H9 (cell line): ENCODE results near the gene OR4N5. TPM values are rescaled to one million over a fixed set of nuclear protein-coding genes. Genes with fewer than 3 reads are reported as not detected.

Experiments used
- DNase-seq: peaks from one replicate; pipeline ENCODE4 v3.0.0-alpha.2; 2017
- H2AFZ ChIP-seq: one replicate; pipeline ENCODE4 v1.6.1; 2013; ENCODE audit warnings: mild to moderate bottlenecking, low read length, control low read depth, moderate library complexity
- H2AK5ac ChIP-seq: 2 replicates; pipeline ENCODE4 v1.6.1; 2013; ENCODE audit warnings: low read length, control low read depth, mixed read lengths; ENCODE audit not compliant: insufficient read length
- H2BK120ac ChIP-seq: one replicate; pipeline ENCODE4 v1.6.1; 2013; ENCODE audit warnings: low read depth, mild to moderate bottlenecking, low read length, control low read depth, inconsistent platforms; ENCODE audit not compliant: poor library complexity, severe bottlenecking
- H2BK12ac ChIP-seq: 2 replicates; pipeline ENCODE4 v1.6.1; 2013; ENCODE audit warnings: low read length, control low read depth, mixed read lengths, low read depth; ENCODE audit not compliant: insufficient read length
- H2BK15ac ChIP-seq: 2 replicates; pipeline ENCODE4 v1.6.1; 2013; ENCODE audit warnings: low read depth, low read length, control low read depth
- H2BK20ac ChIP-seq: one replicate; pipeline ENCODE4 v1.6.1; 2013; ENCODE audit warnings: low read depth, mild to moderate bottlenecking, low read length, control low read depth, inconsistent platforms; ENCODE audit not compliant: poor library complexity, severe bottlenecking
- H2BK5ac ChIP-seq: 2 replicates; pipeline ENCODE4 v1.6.1; 2013; ENCODE audit warnings: low read length, control low read depth, mixed read lengths; ENCODE audit not compliant: insufficient read length
- H3K14ac ChIP-seq: 2 replicates; pipeline ENCODE4 v1.6.1; 2013; ENCODE audit warnings: low read length, control low read depth; ENCODE audit not compliant: insufficient read depth
- H3K18ac ChIP-seq: 2 replicates; pipeline ENCODE4 v1.6.1; 2013; ENCODE audit warnings: low read depth, mild to moderate bottlenecking, mixed read lengths, low read length, control low read depth; ENCODE audit not compliant: insufficient read length
- H3K23ac ChIP-seq: 2 replicates; pipeline ENCODE4 v1.6.1; 2013; ENCODE audit warnings: low read length, control low read depth, mixed read lengths, low read depth; ENCODE audit not compliant: insufficient read length
- H3K23me2 ChIP-seq: 2 replicates; pipeline ENCODE4 v1.6.1; 2013; ENCODE audit warnings: low read depth, mild to moderate bottlenecking, mixed read lengths, low read length, control low read depth; ENCODE audit not compliant: insufficient read length, poor library complexity, severe bottlenecking
- H3K27ac ChIP-seq: 2 replicates; pipeline ENCODE4 v1.5.1; 2013; ENCODE audit warnings: low read length, control low read depth, mixed read lengths, low read depth; ENCODE audit not compliant: insufficient read length
- H3K27me3 ChIP-seq: 2 replicates; pipeline ENCODE4 v1.6.1; 2013; ENCODE audit warnings: low read length, control low read depth, inconsistent platforms; ENCODE audit not compliant: insufficient read depth
- H3K4ac ChIP-seq: 2 replicates; pipeline ENCODE4 v1.6.1; 2013; ENCODE audit warnings: low read depth, mild to moderate bottlenecking, control low read depth, inconsistent platforms, low read length, moderate library complexity
- H3K4me1 ChIP-seq: 2 replicates; pipeline ENCODE4 v1.6.1; 2013; ENCODE audit warnings: low read length, control low read depth, inconsistent platforms; ENCODE audit not compliant: insufficient read depth
- H3K4me2 ChIP-seq: 2 replicates; pipeline ENCODE4 v1.6.1; 2013; ENCODE audit warnings: low read length, control low read depth, mixed read lengths; ENCODE audit not compliant: insufficient read length, insufficient read depth
- H3K56ac ChIP-seq: 2 replicates; pipeline ENCODE4 v1.6.1; 2013; ENCODE audit warnings: low read depth, mild to moderate bottlenecking, mixed read lengths, low read length, control low read depth; ENCODE audit not compliant: insufficient read length
- H3K79me1 ChIP-seq: 2 replicates; pipeline ENCODE4 v1.6.1; 2013; ENCODE audit warnings: low read depth, mild to moderate bottlenecking, moderate library complexity, low read length, control low read depth, inconsistent platforms; ENCODE audit not compliant: insufficient read depth, poor library complexity, severe bottlenecking
- H3K79me2 ChIP-seq: 2 replicates; pipeline ENCODE4 v1.6.1; 2013; ENCODE audit warnings: low read length, control low read depth, inconsistent platforms; ENCODE audit not compliant: insufficient read depth
- H3K9ac ChIP-seq: 2 replicates; pipeline ENCODE4 v1.6.1; 2013; ENCODE audit warnings: low read length, control low read depth, mixed read lengths; ENCODE audit not compliant: insufficient read length; ENCODE audit errors: extremely low read depth
- H3K9me3 ChIP-seq: one replicate; pipeline ENCODE4 v1.6.1; 2013; ENCODE audit warnings: low read depth, low read length, inconsistent platforms; ENCODE audit not compliant: control insufficient read depth
- H3T11ph ChIP-seq: one replicate; pipeline ENCODE4 v1.6.1; 2013; ENCODE audit warnings: mild to moderate bottlenecking, low read length, control low read depth, inconsistent platforms
- H4K20me1 ChIP-seq: one replicate; pipeline ENCODE4 v1.6.1; 2013; ENCODE audit not compliant: control insufficient read depth, insufficient read length, insufficient read depth
- H4K5ac ChIP-seq: 2 replicates; pipeline ENCODE4 v1.6.1; 2013; ENCODE audit warnings: low read depth, mild to moderate bottlenecking, mixed read lengths, low read length, control low read depth; ENCODE audit not compliant: insufficient read length
- H4K8ac ChIP-seq: replicated peaks from 2 replicates; pipeline ENCODE4 v1.6.1; 2013; ENCODE audit warnings: low read length, control low read depth, mixed read lengths, low read depth; ENCODE audit not compliant: insufficient read length
- H4K91ac ChIP-seq: 2 replicates; pipeline ENCODE4 v1.6.1; 2013; ENCODE audit warnings: low read depth, mild to moderate bottlenecking, moderate library complexity, mixed read lengths, low read length, control low read depth; ENCODE audit not compliant: insufficient read length
- H3K27ac Mint-ChIP-seq, 3 experiments: 2 replicates in 2 of 3; 3 replicates in 1 of 3; pipeline ENCODE4 v1.8.0; 2020 to 2021; ENCODE audit warnings: mixed read lengths in 3 of 3, mild to moderate bottlenecking in 1 of 3, moderate library complexity in 1 of 3
- H3K27me3 Mint-ChIP-seq: 2 replicates; pipeline ENCODE4 v1.8.0; 2021; ENCODE audit warnings: low read depth, mild to moderate bottlenecking, moderate library complexity, mixed read lengths
- H3K36me3 Mint-ChIP-seq, 3 experiments: 2 replicates in 2 of 3; 3 replicates in 1 of 3; pipeline ENCODE4 v1.8.0; 2020 to 2021; ENCODE audit warnings: low read depth in 3 of 3, mixed read lengths in 3 of 3; ENCODE audit not compliant: insufficient read depth in 1 of 3
- H3K4me1 Mint-ChIP-seq, 2 experiments: 2 replicates each; pipeline ENCODE4 v1.8.0; 2020; ENCODE audit warnings: mixed read lengths in 2 of 2
- H3K4me3 Mint-ChIP-seq, 2 experiments: 2 replicates in 1 of 2; 3 replicates in 1 of 2; pipeline ENCODE4 v1.8.0; 2020 to 2021; ENCODE audit warnings: mild to moderate bottlenecking in 2 of 2, mixed read lengths in 2 of 2, moderate library complexity in 1 of 2
- H3K9me3 Mint-ChIP-seq, 2 experiments: 2 replicates in 1 of 2; 3 replicates in 1 of 2; pipeline ENCODE4 v1.8.0; 2020; ENCODE audit warnings: mild to moderate bottlenecking in 2 of 2, mixed read lengths in 2 of 2, moderate library complexity in 1 of 2
- CTCF ChIP-seq: fragments of 200-600 bp; sonication (generic); conservative IDR thresholded peaks from 3 replicates; pipeline ENCODE4 v1.8.0; 2021; ENCODE audit warnings: antibody characterized with exemption, mild to moderate bottlenecking
- WGBS: extraction: QIAGEN DNeasy Blood & Tissue Kit; methylation state at CpG from one replicate; pipeline ENCODE4 v1.1.7; 2013; ENCODE audit warnings: missing lambda C conversion rate, low lambda C conversion rate, mixed read lengths; ENCODE audit not compliant: insufficient read length; ENCODE audit errors: extremely low coverage; 5-methylcytosine and 5-hydroxymethylcytosine counted together
- total RNA-seq: library from RNA; stranded (reverse); gene quantifications from 2 replicates; pipeline ENCODE4 v1.2.1, GENCODE V29; 2021

The OR4N5 gene
- total RNA-seq, 1 experiment from 2014 or later, result not detected

- H2BK15ac ChIP-seq, result no peak overlapping the region
- Mint-ChIP-seq H3K4me3 (no peak overlapping the region), H3K27me3 (peaks cover 1% of the 10 kb centered on the region), H3K27ac (no peak overlapping the region), H3K36me3 (peaks cover 6 to 32% (median 11%) of the 10 kb centered on the region in 3 experiments; a peak in 6 of 7 replicates), H3K9me3 (peaks cover 80 to 85% of the 10 kb centered on the region in 2 experiments), H3K4me1 (no peaks in the 10 kb centered on the region)
- TF ChIP-seq CTCF, result no peak
- DNase-seq, result no peak
- H2AFZ ChIP-seq, result no peak overlapping the region
- WGBS, result no CpG with 5 or more reads among the region's 1 CpG
- H3K9me3 ChIP-seq, result peaks cover 84% of the 10 kb centered on the region
- no peaks in the 10 kb centered on the region for H3K4me1 ChIP-seq
- no peak overlapping the region for H4K5ac ChIP-seq
- no peak overlapping the region for H3T11ph ChIP-seq
- H4K20me1 ChIP-seq, result no peaks in the 10 kb centered on the region
- no peak overlapping the region for H2BK20ac ChIP-seq
- no peaks in the 10 kb centered on the region for H3K79me2 ChIP-seq
- H3K18ac ChIP-seq, result no peak overlapping the region
- H3K79me1 ChIP-seq, result no peaks in the 10 kb centered on the region
- H3K23ac ChIP-seq, result no peak overlapping the region
- no peak overlapping the region for H3K14ac ChIP-seq
- H2BK5ac ChIP-seq, result no peak overlapping the region
- no peak overlapping the region for H2AK5ac ChIP-seq
- H3K56ac ChIP-seq, result no peak overlapping the region
- no peak overlapping the region for H3K9ac ChIP-seq
- no peak overlapping the region for H3K27ac ChIP-seq
- H3K27me3 ChIP-seq, result no peaks in the 10 kb centered on the region
- H2BK12ac ChIP-seq, result no peak overlapping the region
- no peak overlapping the region for H3K4me2 ChIP-seq
- no peaks in the 10 kb centered on the region for H3K23me2 ChIP-seq
- H2BK120ac ChIP-seq, result no peak overlapping the region
- no peak overlapping the region for H3K4ac ChIP-seq
- H4K91ac ChIP-seq, result no peak overlapping the region
- no peak overlapping the region for H4K8ac ChIP-seq
Observed at GRCh38 chr14:20116748-20117147, 21.9 kb upstream of the OR4N5 start.
